CD14-positive monocyte (primary cell): ENCODE data around the gene DCP1B. TPM values are rescaled to one million over a fixed set of nuclear protein-coding genes. Genes with fewer than 3 reads are reported as not detected.

ENCODE experiments used
- DNase-seq, 3 donors: peaks; one replicate each; pipeline ENCODE4 v3.0.0-alpha.2; 2011 to 2022
- H2AFZ ChIP-seq: 2 replicates; pipeline ENCODE4 v1.6.0; 2012; ENCODE audit warnings: mild to moderate bottlenecking, low read depth, low read length, inconsistent platforms; ENCODE audit not compliant: insufficient read depth, poor library complexity, severe bottlenecking
- H3K27ac ChIP-seq, 2 donors: 1 replicate in 1 of 2; 2 replicates in 1 of 2; pipeline ENCODE4 v1.5.1; 2012 to 2013; ENCODE audit warnings: low read length in 2 of 2, control low read depth in 1 of 2, inconsistent platforms in 1 of 2, low read depth in 1 of 2, mild to moderate bottlenecking in 1 of 2
- H3K27me3 ChIP-seq, 2 donors: one replicate each; pipeline versions ENCODE4 v1.6.0 to v1.6.1; 2011 to 2013; ENCODE audit warnings: low read length in 2 of 2; ENCODE audit not compliant: control insufficient read depth in 2 of 2, insufficient read depth in 2 of 2
- H3K36me3 ChIP-seq, 2 donors: replicated peaks in 1 of 2; 1 replicate in 1 of 2; 2 replicates in 1 of 2; pipeline versions ENCODE4 v1.5.1 to v1.6.1; 2012 to 2013; ENCODE audit warnings: low read length in 2 of 2, control low read depth in 1 of 2, inconsistent platforms in 1 of 2, mild to moderate bottlenecking in 1 of 2; ENCODE audit not compliant: insufficient read depth in 2 of 2, control insufficient read depth in 1 of 2
- H3K4me1 ChIP-seq, 2 donors: 1 replicate in 1 of 2; 2 replicates in 1 of 2; pipeline versions ENCODE4 v1.5.1 to v1.6.1; 2012 to 2013; ENCODE audit warnings: low read length in 2 of 2, control low read depth in 1 of 2, inconsistent platforms in 1 of 2, mild to moderate bottlenecking in 1 of 2, moderate library complexity in 1 of 2; ENCODE audit not compliant: insufficient read depth in 2 of 2, control insufficient read depth in 1 of 2
- H3K4me2 ChIP-seq: replicated peaks from 2 replicates; pipeline ENCODE3; 2012; ENCODE audit warnings: low read length, moderate library complexity, mild to moderate bottlenecking; ENCODE audit not compliant: poor library complexity, severe bottlenecking; ENCODE audit errors: extremely low read depth
- H3K4me3 ChIP-seq, 3 experiments: fragments of 200-600 bp in 1 of 3; sonication (generic) in 1 of 3; replicated peaks in 1 of 3; 1 replicate in 2 of 3; 2 replicates in 1 of 3; pipeline ENCODE4 v1.5.1; 2011 to 2013; ENCODE audit warnings: low read length in 3 of 3, mild to moderate bottlenecking in 3 of 3, control low read depth in 2 of 3, low read depth in 2 of 3, inconsistent platforms in 1 of 3, moderate library complexity in 1 of 3
- H3K79me2 ChIP-seq: 2 replicates; pipeline ENCODE4 v1.6.0; 2012; ENCODE audit warnings: mild to moderate bottlenecking, control low read depth, inconsistent platforms, low read length, moderate library complexity; ENCODE audit not compliant: insufficient read depth
- H3K9ac ChIP-seq: 2 replicates; pipeline ENCODE4 v1.6.0; 2017; ENCODE audit warnings: low read length, mild to moderate bottlenecking; ENCODE audit not compliant: insufficient read depth, poor library complexity, severe bottlenecking
- H3K9me3 ChIP-seq, 2 donors: replicated peaks in 1 of 2; 1 replicate in 1 of 2; 2 replicates in 1 of 2; pipeline versions ENCODE4 v1.5.1 to v1.6.1; 2012 to 2013; ENCODE audit warnings: low read length in 2 of 2, control low read depth in 1 of 2; ENCODE audit not compliant: control insufficient read depth in 1 of 2, insufficient read depth in 1 of 2
- H4K20me1 ChIP-seq: 2 replicates; pipeline ENCODE4 v1.6.0; 2012; ENCODE audit warnings: mild to moderate bottlenecking, low read length, control low read depth, moderate library complexity; ENCODE audit not compliant: insufficient read depth
- H3K27ac Mint-ChIP-seq, 7 donors: one replicate each; pipeline ENCODE4 v1.8.0; 2020; ENCODE audit warnings: mild to moderate bottlenecking in 7 of 7, mixed read lengths in 7 of 7, moderate library complexity in 6 of 7, inconsistent platforms in 2 of 7
- H3K27me3 Mint-ChIP-seq, 3 donors: one replicate each; pipeline ENCODE4 v1.8.0; 2021 to 2022; ENCODE audit warnings: low read depth in 3 of 3, mild to moderate bottlenecking in 3 of 3, mixed read lengths in 3 of 3, moderate library complexity in 3 of 3, inconsistent platforms in 1 of 3
- H3K36me3 Mint-ChIP-seq, 2 donors: one replicate each; pipeline ENCODE4 v1.8.0; 2020; ENCODE audit warnings: mixed read lengths in 2 of 2, inconsistent platforms in 1 of 2, mild to moderate bottlenecking in 1 of 2
- H3K4me1 Mint-ChIP-seq: one replicate; pipeline ENCODE4 v1.8.0; 2020; ENCODE audit warnings: mild to moderate bottlenecking, mixed read lengths
- H3K4me3 Mint-ChIP-seq, 2 donors: one replicate each; pipeline ENCODE4 v1.8.0; 2020; ENCODE audit warnings: mild to moderate bottlenecking in 2 of 2, mixed read lengths in 2 of 2, moderate library complexity in 1 of 2
- H3K9me3 Mint-ChIP-seq, 7 donors: one replicate each; pipeline ENCODE4 v1.8.0; 2020 to 2022; ENCODE audit warnings: mixed read lengths in 7 of 7, mild to moderate bottlenecking in 6 of 7, moderate library complexity in 6 of 7, inconsistent platforms in 2 of 7
- CTCF ChIP-seq: fragments of 200-600 bp; IDR thresholded peaks from one replicate; pipeline ENCODE4 v1.8.0; 2022; ENCODE audit warnings: antibody characterized with exemption, mild to moderate bottlenecking
- WGBS: methylation state at CpG from one replicate; pipeline ENCODE4 v1.1.5; 2013; ENCODE audit warnings: missing lambda C conversion rate; ENCODE audit not compliant: insufficient coverage; 5-methylcytosine and 5-hydroxymethylcytosine counted together
- intact Hi-C, 2 donors: fragments of 100-400 bp; cut with micrococcal nuclease; formaldehyde crosslinking; loops; one replicate each; pipeline versions ENCODE4 v1.15.0 to v1.15.1; 2023
- polyA plus RNA-seq, 3 donors: library from polyadenylated mRNA; depleted of rRNA in 1 of 3; unstranded in 2 of 3; stranded (reverse) in 1 of 3; fragments of 300-500 nt in 2 of 3; fragments of >200 nt in 1 of 3; fragmentation: Illumina TruSeq in 2 of 3; gene quantifications; 1 replicate in 2 of 3; 2 replicates in 1 of 3; pipeline ENCODE4 v1.2.3, GENCODE V29; 2012 to 2021

DCP1B gene
- polyA plus RNA-seq, 3 donors, result 3.6 to 5.1 (median 4.9) TPM

DNA sequence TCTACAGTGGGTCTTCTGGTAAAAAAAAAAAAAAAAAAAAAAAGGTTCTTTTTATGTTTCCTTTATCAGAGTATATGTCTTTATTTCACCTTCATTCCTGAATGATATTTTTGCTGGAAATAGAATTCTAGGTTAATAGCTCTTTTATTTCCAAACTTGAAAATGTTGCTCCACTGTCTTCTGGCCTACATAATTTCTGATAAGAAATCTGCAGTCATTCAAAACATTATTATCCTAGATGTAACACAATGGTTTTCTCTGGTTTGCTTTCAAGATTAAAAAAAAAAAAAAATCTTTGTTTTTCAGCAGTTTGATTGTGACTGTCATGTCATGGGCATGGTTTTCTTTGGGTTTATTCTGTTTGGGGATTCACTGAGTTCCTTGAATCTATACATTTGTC, 19.5 kb downstream of the DCP1B start:
- Mint-ChIP-seq H3K36me3 (peaks cover 35 to 50% of the 10 kb centered on the region in 2 donors), H3K9me3 (peaks cover 14 to 32% (median 29%) of the 10 kb centered on the region in 7 donors), H3K4me1 (no peaks in the 10 kb centered on the region), H3K27ac (no peak overlapping the region), H3K27me3 (no peaks in the 10 kb centered on the region), H3K4me3 (no peak overlapping the region)
- TF ChIP-seq CTCF, result no peak
- H3K4me2 ChIP-seq, result no peak overlapping the region
- H3K27ac ChIP-seq, result no peak overlapping the region
- no peak overlapping the region for H2AFZ ChIP-seq
- no peaks in the 10 kb centered on the region for H3K79me2 ChIP-seq
- peaks cover 15 to 49% of the 10 kb centered on the region in 2 donors for H3K36me3 ChIP-seq
- no peaks in the 10 kb centered on the region for H3K4me1 ChIP-seq
- intact Hi-C loops, result no loop called here
- DNase-seq, result no peak
- H3K4me3 ChIP-seq, result no peak overlapping the region
- H4K20me1 ChIP-seq, result no peaks in the 10 kb centered on the region
- no peak overlapping the region for H3K9ac ChIP-seq
- H3K9me3 ChIP-seq, result peaks cover 10 to 31% of the 10 kb centered on the region in 2 donors
- no peaks in the 10 kb centered on the region for H3K27me3 ChIP-seq

- H3K27me3 ChIP-seq, result no peaks in the 10 kb centered on the region
- no peak for TF ChIP-seq CTCF
- DNase-seq, result no peak
- peaks cover 0 to 5% of the 10 kb centered on the region in 2 donors for H3K36me3 ChIP-seq
- intact Hi-C loops, result no loop called here
- Mint-ChIP-seq H3K9me3 (peaks cover 2 to 13% (median 10%) of the 10 kb centered on the region in 7 donors), H3K4me1 (peaks cover 4% of the 10 kb centered on the region), H3K4me3 (no peak overlapping the region), H3K27me3 (no peaks in the 10 kb centered on the region), H3K36me3 (peaks cover 11 to 20% of the 10 kb centered on the region in 2 donors), H3K27ac (no peak overlapping the region)
- no peaks in the 10 kb centered on the region for H3K79me2 ChIP-seq
- H3K9me3 ChIP-seq, result peaks cover 0 to 10% of the 10 kb centered on the region in 2 donors
- H3K9ac ChIP-seq, result no peak overlapping the region
- WGBS, result no CpG with 5 or more reads among the region's 2 CpGs
- no peak overlapping the region for H2AFZ ChIP-seq
- H3K4me3 ChIP-seq, result no peak overlapping the region
- H3K4me2 ChIP-seq, result no peak overlapping the region
- no peaks in the 10 kb centered on the region for H3K4me1 ChIP-seq
- no peaks in the 10 kb centered on the region for H4K20me1 ChIP-seq
- H3K27ac ChIP-seq, result no peak overlapping the region
Measured at GRCh38 chr12:1980282-1980681, 24.0 kb downstream of the DCP1B start.
